Measurements from ENCODE around the gene ATF6. TPM values are rescaled to one million over a fixed set of nuclear protein-coding genes. Genes with fewer than 3 reads are reported as not detected.

Gene ATF6
- total and polyA plus RNA-seq, 2 of the 4 experiments (the other 2 are of a cell fraction), result 12.2 to 17.6 TPM

DNA sequence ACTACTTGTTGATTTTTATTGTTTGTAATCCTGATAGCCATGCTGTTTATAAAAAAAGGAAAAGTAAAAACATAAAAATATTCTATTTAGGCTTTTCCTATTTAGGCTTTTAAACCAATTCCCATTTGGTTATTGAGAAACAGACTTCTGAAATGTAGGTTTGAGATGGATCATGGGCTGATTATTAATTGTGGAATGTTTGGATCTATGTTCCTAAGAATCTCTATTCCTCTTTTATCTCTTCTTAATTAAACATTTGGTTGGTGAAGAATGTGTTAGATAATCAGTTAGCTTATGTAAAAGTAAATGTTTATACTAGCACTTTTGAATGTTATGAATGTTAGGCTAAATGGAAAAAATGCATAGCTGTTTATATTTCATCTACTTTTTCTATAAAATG, 97.4 kb downstream of the ATF6 start:
- CTCF ChIA-PET, result interaction anchor here (1.2 to 2.6 kb wide), 7 partner anchors 10 to 486 kb away, joined by 4 to 16 read pairs (median 7); partner anchors contain the start of gene OLFML2B
- H3K36me3 ChIP-seq (ENCODE audit: control insufficient read depth, insufficient read depth, low read length), result no peaks in the 10 kb centered on the region
- in situ Hi-C loops (cut with MboI; ENCODE audit: low sequenced_read_pairs) (no loop called here), dilution Hi-C loops (cut with HindIII; ENCODE audit: low sequenced_read_pairs, unreplicated experiment) (no loop called here), intact Hi-C loops (cut with micrococcal nuclease) (loop anchor here (5.0 kb wide), 2 partner anchors 56 to 71 kb away; no protein-coding TSS in a partner anchor)
- H3K18ac ChIP-seq (ENCODE audit: low read depth, low read length), result no peak overlapping the region
- TF ChIP-seq, protein P1, sequence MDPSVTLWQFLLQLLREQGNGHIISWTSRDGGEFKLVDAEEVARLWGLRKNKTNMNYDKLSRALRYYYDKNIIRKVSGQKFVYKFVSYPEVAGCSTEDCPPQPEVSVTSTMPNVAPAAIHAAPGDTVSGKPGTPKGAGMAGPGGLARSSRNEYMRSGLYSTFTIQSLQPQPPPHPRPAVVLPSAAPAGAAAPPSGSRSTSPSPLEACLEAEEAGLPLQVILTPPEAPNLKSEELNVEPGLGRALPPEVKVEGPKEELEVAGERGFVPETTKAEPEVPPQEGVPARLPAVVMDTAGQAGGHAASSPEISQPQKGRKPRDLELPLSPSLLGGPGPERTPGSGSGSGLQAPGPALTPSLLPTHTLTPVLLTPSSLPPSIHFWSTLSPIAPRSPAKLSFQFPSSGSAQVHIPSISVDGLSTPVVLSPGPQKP (IDR thresholded peaks at IDR 0.05; ENCODE audit: borderline replicate concordance, low read depth, low read length), result no peak
- TF ChIP-seq NFE2L2 (IDR thresholded peaks at IDR 0.05; ENCODE audit: low read depth, low read length), result no peak
- TF ChIP-seq CHD1 (IDR thresholded peaks at IDR 0.05; ENCODE audit: low read depth, low read length), result no peak
- TF ChIP-seq, protein P2, sequence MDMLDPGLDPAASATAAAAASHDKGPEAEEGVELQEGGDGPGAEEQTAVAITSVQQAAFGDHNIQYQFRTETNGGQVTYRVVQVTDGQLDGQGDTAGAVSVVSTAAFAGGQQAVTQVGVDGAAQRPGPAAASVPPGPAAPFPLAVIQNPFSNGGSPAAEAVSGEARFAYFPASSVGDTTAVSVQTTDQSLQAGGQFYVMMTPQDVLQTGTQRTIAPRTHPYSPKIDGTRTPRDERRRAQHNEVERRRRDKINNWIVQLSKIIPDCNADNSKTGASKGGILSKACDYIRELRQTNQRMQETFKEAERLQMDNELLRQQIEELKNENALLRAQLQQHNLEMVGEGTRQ (IDR thresholded peaks at IDR 0.05; ENCODE audit: low read depth, low read length), result no peak
- TF ChIP-seq FOS (IDR thresholded peaks at IDR 0.05; ENCODE audit: low read depth, low read length), result no peak
- TF ChIP-seq, protein P3, sequence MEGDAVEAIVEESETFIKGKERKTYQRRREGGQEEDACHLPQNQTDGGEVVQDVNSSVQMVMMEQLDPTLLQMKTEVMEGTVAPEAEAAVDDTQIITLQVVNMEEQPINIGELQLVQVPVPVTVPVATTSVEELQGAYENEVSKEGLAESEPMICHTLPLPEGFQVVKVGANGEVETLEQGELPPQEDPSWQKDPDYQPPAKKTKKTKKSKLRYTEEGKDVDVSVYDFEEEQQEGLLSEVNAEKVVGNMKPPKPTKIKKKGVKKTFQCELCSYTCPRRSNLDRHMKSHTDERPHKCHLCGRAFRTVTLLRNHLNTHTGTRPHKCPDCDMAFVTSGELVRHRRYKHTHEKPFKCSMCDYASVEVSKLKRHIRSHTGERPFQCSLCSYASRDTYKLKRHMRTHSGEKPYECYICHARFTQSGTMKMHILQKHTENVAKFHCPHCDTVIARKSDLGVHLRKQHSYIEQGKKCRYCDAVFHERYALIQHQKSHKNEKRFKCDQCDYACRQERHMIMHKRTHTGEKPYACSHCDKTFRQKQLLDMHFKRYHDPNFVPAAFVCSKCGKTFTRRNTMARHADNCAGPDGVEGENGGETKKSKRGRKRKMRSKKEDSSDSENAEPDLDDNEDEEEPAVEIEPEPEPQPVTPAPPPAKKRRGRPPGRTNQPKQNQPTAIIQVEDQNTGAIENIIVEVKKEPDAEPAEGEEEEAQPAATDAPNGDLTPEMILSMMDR (conservative IDR thresholded peaks at IDR 0.05; ENCODE audit: low read depth, low read length), result no peak
- no peak for TF ChIP-seq CEBPB (IDR thresholded peaks at IDR 0.05; ENCODE audit: low read depth, low read length)
- TF ChIP-seq SMC3 (IDR thresholded peaks at IDR 0.05; ENCODE audit: low read depth, low read length), result no peak
- TF ChIP-seq MAFK (IDR thresholded peaks at IDR 0.05; ENCODE audit: low read depth, low read length), result no peak
- no peak for TF ChIP-seq POLR2A (IDR thresholded peaks at IDR 0.05; ENCODE audit: low read depth, low read length)
- no peak for TF ChIP-seq RAD21 (IDR thresholded peaks at IDR 0.05; ENCODE audit: low read length)
- no peak for TF ChIP-seq MAZ (IDR thresholded peaks at IDR 0.05; ENCODE audit: borderline replicate concordance, low read depth, low read length)
- TF ChIP-seq RFX5 (IDR thresholded peaks at IDR 0.05; ENCODE audit: low read depth, low read length), result no peak
- no peak for TF ChIP-seq MXI1 (IDR thresholded peaks at IDR 0.05; ENCODE audit: borderline replicate concordance, low read depth, low read length)
- TF ChIP-seq BHLHE40 (IDR thresholded peaks at IDR 0.05; ENCODE audit: low read depth, low read length), result no peak
- TF ChIP-seq RCOR1 (IDR thresholded peaks at IDR 0.05; ENCODE audit: insufficient replicate concordance, low read length), result no peak
- H3K9ac ChIP-seq (ENCODE audit: low read depth, low read length), result no peak overlapping the region
- no peak overlapping the region for H3K56ac ChIP-seq (ENCODE audit: extremely low read depth, insufficient read depth, low read length)
- no peak overlapping the region for H3K14ac ChIP-seq (replicated peaks; ENCODE audit: low read depth, low read length)
- DNase-seq, result peak; percentile 41
- H3K4me3 ChIP-seq (ENCODE audit: insufficient read depth, low read depth, low read length), result no peak overlapping the region
- H4K8ac ChIP-seq (ENCODE audit: low read depth in 2 of 2, low read length in 2 of 2), result peak overlapping the region in 1 of 2 experiments; percentile 54; a peak in 1 of 4 replicates
- H4K91ac ChIP-seq (ENCODE audit: insufficient read depth, low read depth, low read length), result no peak overlapping the region
- H3K4me2 ChIP-seq (ENCODE audit: low read depth, low read length), result peak overlapping the region; percentile 46; the same call in 1 of the 2 replicates
- H3K4ac ChIP-seq (ENCODE audit: low read depth, low read length), result no peak overlapping the region
- H3K27me3 ChIP-seq (ENCODE audit: control insufficient read depth, insufficient read depth, low read length), result no peaks in the 10 kb centered on the region
- POLR2A ChIA-PET (ENCODE audit: unreplicated experiment), result interaction anchor here (0.5 kb wide), 1 partner anchor 8 kb away, joined by 3 read pairs; no protein-coding TSS in a partner anchor
- BruUV-seq (replicated peaks), result no TSS peak
- H2AK5ac ChIP-seq (ENCODE audit: low read depth, low read length), result no peak overlapping the region
- no peaks in the 10 kb centered on the region for H3K9me3 ChIP-seq (ENCODE audit: control insufficient read depth, insufficient read depth, low read length)
- H2BK15ac ChIP-seq (ENCODE audit: low read depth, low read length), result no peak overlapping the region
- no peaks in the 10 kb centered on the region for H4K20me1 ChIP-seq (ENCODE audit: insufficient read depth, low read length)
- H2BK120ac ChIP-seq (ENCODE audit: low read depth, low read length), result no peak overlapping the region
- peaks cover 5% of the 10 kb centered on the region; the same call in 1 of the 2 replicates for H3K4me1 ChIP-seq (ENCODE audit: control insufficient read depth, insufficient read depth, low read length)
- no peak overlapping the region; the same call in 1 of the 2 replicates for H4K5ac ChIP-seq (ENCODE audit: low read depth, low read length)
- H3K79me1 ChIP-seq (ENCODE audit: low read depth in 1 of 2, low read length in 2 of 2), result no peaks in the 10 kb centered on the region
- no peaks in the 10 kb centered on the region for H3K9me1 ChIP-seq (ENCODE audit: insufficient read depth, low read length)
- peak overlapping the region; percentile 61; the same call in 1 of the 2 replicates for H3K27ac ChIP-seq (ENCODE audit: insufficient read depth, low read length)
- ATAC-seq (ENCODE audit: low read depth), result peak; percentile 65
- H2AK9ac ChIP-seq (replicated peaks; ENCODE audit: low read depth, low read length, poor library complexity), result no peak overlapping the region
- no peak overlapping the region for H3K23ac ChIP-seq (ENCODE audit: low read depth, low read length)
- H2AFZ ChIP-seq (replicated peaks; ENCODE audit: low read length, poor library complexity), result no peak overlapping the region
- H2BK5ac ChIP-seq (ENCODE audit: low read depth, low read length, poor library complexity, severe bottlenecking), result no peak overlapping the region
- H2BK20ac ChIP-seq (ENCODE audit: low read depth, low read length), result no peak overlapping the region
